ENCODE data around the gene TMPRSS13.
A peak's percentile ranks its signal among the peaks of the same experiment; 100 is the strongest.
"Not testable (repeated sequence)": the region's sequence is repeated elsewhere in the genome, so short reads cannot be mapped to it uniquely, and the experiment has no call there.

Gene TMPRSS13

DNA sequence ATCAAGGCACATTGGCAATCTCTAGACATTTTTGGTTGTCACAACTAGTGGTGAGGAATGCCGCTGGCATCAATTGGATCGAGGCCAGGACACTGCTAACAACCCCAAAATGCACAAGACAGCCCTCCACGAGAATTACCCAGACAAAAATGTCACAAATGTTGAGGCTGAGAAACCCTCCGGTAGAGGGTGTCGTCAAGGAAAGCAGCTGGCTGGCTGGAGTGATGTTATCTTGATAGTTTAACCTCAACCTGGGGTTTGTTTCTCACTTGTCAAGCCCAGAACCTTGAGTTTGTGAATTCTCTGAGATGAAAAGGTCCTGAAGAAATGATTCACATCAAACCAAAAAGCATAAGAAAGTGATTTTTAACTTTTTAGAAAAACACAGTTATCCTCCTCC lies 21.1 kb upstream of the TMPRSS13 start:
- peak; percentile 67 for DNase-seq

DNA sequence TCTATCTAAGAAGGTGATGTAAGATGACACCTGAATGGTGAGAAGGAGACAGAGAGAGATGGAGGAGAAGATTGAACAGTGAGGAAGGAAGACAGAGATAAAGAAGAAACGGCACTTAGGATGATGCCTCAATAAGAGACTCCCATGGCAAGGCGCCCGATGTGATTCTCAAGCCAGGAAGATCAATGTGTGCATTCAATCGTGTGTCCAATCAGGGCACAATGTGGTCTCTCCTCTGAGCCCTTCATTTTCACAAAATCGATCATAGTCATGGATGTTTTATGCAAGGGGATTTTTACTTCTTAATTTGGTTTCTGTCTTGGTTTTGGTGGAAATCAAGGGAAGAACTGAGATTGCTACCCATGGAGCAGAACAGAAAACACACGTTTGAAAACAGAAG lies 19.9 kb upstream of the TMPRSS13 start:
- DNase-seq: no peak

DNA sequence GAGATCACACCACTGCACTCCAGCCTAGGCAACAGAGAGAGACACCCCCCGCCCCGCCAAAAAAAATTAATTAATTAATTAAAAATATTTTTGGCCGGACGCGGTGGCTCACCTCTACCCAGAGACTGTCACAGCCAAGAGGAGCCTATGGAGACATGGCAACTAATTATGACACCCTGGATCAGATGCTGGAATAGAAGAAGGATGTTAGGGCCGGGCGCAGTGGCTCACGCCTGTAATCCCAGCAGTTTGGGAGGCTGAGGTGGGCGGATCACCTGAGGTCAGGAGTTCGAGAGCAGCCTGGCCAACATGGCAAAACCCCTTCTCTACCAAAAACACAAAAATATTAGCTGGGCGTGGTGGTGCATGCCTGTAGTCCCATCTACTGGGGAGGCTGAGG lies 19.3 kb upstream of the TMPRSS13 start:
- not testable (repeated sequence) for DNase-seq

DNA sequence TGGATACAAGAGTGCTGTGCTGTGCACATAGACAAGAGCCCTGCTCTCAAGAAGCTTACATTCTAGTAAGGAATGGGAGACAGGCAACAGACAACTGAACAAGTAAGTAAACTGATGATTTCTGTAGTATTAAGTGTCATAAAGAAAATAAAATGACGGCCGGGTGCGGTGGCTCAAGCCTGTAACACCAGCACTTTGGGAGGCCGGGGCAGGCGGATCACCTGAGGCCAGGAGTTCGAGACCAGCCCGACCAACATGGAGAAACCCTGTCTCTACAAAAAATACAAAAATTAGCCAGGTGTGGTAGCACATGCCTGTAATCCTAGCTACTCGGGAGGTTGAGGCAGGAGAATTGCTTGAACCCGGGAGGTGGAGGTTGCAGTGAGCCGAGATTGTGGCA lies 18.5 kb upstream of the TMPRSS13 start:
- DNase-seq: not testable (repeated sequence)

DNA sequence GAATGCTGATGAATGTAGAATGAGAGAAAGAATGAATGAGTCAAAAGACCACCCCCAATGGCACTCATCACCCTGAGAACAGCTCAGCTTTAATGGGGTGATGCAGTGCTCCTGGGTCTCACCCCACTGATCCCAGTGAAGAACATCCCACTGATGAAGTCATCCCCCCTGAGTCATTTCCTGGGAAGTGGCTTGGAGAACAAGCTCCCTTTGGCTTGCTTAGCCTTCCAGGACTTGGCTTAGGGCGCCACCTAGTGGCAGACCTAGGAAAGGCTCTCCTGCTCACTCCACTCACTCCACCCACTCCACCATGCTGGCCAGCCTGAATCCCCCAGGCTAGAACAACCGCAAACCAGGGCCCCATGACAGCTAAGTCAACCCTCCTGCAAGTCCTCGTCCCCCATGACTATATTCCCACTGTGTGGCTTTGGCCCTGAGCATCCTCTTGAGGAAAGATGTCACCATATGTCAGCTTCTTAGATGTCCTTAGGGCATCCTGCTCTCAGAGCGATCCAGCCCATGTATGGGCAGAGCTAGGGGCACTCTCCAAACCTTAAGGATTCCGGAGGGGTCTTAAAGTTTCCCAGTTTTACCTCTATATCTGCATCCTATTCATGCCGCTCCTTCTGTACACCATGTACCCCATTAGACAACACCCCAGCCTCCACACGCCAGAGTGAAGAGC lies 17.8 kb upstream of the TMPRSS13 start:
- peak; percentile 97 for DNase-seq

DNA sequence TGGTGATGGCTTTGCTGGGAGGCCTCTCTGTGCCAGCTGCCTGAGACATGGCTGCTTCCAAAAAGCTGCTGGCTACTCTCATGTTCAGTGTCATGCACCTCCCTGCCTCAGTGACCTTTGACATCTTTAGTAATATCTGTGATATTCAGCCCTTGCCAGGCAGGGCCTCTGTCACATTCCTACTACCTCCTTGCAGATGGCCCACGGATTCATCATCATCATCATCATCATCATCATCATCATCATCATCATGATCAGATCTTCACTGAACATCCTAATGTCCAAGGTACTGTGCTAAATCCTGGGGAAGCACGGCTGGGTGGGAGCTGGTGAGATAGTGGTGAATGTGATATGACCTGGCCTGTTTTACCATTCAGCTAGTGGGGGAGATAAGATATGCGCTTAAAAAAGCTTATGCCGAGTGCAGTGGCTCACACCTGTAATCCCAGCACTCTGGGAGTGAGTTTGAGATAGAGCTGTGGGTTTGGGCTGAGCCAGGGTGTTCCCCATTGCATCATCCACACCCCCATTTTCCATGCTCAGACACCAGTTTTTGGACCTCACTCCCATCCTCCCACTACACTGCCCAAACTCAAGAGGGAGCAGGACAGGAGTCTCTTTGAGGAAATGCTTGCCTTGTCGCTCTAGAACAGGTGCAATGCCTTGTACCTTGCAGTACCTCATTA lies 17.1 kb upstream of the TMPRSS13 start:
- DNase-seq: no peak

DNA sequence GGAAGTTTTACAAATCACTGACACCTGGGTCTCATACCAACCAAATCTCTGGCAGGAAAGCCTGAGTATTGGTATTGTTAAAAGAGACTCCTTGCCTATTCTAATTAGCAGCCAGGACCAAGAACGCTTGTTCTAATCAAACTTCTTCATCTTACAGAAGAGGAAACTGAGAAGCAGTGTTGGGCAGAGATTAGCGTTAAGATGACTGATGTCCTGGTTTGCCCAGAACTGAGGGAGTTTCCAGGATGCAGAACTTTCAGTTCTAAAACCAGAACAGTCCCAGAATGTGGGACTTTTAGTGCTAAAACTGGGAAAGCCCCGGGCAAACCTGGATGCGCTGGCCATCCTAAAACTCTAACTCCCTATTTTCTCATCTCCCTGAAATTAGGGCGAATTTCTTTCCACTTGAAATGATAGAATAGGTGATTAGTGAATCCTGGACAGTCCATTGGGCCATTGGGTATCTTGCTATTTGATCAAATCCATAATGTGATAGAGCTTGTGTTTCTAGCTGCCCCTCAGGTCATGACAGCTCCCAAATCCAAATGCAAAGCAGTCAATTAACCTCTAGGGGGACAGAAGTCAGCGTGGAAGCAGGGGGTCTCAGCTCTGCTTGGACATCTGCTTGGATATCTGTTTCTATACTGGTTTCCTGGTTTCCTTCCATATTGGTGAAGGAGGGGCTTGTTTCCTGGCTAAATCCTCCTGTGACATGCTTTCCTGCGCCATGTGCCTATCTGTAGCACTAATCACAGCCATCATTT lies 16.0 kb upstream of the TMPRSS13 start:
- DNase-seq: no peak

DNA sequence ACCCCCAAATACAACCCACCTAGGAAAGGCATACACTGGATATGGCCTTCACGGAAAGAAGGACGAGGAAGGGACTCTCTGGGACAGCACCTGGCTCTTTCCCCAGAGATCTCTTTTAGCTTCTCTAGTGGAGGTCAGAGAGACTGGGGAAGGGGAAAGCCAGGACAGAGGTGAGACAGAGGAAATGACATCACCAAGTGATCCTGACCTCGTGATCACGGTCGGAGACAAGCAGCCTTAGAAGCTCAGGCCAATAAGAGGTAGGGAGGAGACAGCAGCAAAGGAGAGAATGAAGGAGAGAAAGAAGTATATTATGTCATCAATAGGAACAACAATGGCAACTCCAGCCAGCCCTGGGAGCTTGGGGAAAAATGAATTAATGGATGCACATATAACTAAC lies 15.4 kb upstream of the TMPRSS13 start:
- DNase-seq: no peak

DNA sequence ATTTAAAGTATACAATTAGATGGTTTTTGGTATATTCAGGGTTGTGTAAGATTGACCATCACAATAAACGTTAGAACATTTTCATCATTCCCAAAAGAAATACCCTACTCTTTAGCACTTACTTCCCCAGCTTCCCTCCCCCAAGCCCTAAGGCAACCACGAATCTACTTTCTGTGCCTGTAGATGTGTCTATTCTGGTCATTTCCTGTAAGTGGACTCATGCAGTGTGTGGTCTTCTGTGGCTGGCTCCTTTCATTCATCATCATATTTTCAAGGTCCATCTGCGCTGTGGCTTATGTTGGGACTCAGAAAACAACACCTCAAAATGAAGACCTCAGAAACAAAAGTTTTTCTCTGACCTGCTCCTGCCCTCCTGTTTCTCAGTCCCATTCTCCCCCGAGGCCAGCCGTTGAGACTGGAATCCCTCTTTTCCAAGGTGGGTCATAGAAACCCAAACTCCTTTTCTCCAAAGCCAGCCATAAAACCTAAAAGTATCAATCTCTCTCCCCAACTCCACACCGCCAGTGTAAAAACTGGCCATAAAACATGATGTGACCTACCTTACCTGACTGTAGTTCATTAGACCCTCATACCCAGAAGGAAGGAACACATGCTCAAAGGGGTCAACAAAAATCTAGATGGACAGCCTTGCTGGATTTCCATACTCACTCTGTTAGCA lies 12.9 kb upstream of the TMPRSS13 start:
- DNase-seq: no peak

DNA sequence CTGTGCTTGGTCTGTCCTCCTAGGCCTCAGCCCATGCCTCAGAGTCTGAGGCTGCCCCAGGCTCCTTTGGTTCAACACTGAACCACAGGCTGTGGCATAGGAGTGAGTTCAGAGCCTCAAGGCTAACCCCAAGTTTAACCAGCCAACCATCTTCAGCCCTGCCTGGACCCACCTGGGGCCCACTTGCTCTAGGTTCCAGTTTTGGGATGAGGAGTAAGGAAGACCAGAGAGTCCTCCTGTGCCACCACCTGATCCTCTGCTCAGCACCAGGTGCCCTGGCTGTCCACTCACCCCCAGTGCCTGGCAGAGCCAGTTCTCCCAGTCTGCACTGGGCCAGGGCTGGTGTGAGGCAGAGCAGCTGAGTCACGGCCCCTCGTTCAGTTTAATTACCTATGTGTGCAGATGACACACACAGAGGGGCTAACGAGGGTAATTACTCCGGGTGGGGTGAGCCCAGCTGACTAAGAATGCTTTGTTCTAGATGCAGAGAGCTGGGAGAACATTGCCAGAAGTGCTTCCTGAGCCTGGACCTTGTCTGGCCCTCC lies 12.0 kb upstream of the TMPRSS13 start:
- peak; percentile 93 for DNase-seq

DNA sequence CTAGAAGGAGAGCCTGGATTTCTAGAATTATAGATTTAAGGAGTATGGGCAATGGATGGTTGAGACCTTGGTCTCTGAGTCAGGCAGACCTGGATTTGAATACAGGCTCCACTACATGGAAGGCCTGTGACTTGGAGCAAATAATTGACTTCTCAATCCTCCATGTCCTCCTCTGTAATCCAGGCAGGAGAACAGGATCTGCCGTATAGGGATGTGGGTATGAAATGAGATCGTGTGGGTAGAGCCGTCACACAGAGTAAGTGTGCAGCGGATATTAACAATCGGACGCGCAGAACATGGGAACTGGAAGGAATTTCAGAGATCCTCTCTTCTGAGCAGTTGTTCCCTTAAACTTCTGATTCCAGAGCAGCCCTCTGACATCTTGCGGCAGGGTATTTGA lies 11.5 kb upstream of the TMPRSS13 start:
- DNase-seq: no peak

DNA sequence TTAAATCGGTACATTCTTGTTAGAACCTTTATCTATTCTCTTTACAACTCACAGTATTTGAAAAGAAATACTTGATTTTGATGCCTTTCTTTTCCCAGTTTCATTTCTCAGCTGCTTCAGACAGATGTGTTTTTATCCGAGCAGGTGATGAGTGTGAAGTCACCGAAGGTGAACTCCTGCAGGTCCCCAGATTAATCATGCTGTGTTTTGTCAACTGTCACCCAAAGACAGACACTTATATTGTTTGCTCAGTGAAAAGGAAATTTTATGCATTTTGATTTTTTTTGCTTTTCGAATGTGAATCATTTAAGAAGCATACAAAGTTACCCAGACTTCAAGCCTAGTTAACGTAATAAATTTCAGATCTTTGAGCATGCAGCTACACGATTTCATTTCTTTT lies 7.8 kb upstream of the TMPRSS13 start:
- DNase-seq: no peak

DNA sequence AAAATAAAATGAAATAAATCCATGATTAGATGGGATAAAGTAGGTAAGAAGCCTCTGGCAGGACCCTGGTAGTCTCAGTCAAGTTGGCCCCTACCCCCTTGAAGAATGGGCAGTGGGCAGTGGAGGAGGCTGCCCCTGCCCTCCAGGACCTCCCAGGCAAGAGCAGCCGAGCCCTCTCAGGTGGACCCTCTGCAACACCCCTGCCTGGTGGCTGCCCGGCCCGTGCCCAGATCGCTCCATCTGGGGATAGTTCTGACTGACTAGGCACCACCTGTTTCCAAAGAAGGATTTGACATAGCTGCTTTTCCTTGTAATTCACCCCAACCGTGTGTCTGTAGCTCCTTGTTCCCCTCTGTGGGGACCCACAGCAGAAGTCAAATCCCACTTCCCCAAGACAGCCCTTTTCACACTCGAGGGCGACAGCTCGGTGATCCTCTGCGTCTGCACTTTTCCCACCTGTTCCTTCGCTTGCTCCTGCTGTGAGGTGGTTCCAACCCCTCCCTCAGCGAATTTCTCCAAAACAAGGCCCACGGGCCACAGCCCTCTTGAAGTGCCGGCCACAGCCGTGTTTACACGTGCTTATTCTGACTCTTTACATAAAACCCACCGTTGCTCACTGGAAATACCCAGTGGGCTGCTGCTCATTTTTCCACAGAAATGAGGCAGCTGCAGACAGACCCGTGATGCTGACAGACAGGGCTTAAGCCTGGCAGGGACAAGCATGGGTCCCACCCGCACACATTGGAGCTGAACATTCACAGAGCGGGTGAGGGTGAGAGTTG lies 5.5 kb upstream of the TMPRSS13 start:
- peak; percentile 42 for DNase-seq

DNA sequence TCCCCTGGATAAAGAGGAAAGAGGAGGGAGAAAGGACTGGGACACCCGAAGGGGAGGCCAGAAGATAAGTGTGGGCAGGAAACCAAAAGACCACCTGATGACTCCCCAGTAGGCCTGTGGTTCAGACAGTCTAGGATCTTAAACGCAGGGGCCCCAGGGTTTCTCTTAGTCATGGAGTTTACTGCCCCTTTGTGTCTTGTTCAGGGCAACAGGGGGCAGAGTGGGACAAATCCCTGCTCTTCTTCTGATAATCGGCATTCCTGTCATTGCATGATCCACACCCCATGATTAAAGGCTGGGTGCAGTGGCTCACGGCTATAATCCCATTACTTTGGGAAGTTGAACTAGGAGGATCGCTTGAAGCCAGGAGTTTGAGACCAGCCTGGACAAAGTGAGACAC lies 4.7 kb upstream of the TMPRSS13 start:
- DNase-seq: peak; percentile 63

DNA sequence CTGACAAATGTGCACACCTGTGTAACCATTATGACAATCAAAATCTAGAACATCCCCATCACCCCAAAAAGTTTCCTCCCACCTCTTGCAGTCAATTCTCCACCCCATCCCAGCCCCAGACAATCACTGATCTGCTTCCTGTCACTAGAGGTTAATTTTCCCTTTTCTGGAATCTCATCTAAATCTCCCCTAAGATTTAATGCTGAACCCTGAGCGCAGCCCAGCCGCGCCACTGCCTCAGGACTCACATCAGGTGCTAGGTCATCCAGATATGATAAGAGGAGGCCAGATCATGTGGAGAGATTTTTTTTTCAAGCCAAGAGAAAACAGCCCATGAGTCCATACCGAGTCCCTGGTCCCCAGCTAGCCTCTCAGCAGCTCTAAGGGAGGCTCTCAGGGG lies 4.3 kb upstream of the TMPRSS13 start:
- DNase-seq: no peak

DNA sequence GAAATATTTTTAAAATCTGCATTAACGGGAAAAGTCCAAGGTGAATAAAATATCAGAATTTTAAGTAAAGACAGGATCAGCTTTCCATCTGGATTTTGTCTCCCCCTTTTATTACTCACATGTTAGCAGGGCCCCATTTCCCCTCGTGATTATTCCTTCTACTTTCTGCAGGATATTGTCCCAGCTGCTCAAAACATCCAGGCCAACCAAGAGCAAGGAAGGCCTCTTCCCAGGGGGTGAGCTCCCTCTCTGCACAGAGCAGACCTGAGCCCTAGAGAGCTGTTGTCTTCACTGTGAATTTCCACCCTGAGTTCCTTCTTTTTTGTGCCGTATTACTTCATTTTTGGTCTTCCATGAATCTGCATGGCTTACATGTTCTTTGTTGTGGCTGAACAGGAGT lies 3.7 kb upstream of the TMPRSS13 start:
- DNase-seq: peak; percentile 40

DNA sequence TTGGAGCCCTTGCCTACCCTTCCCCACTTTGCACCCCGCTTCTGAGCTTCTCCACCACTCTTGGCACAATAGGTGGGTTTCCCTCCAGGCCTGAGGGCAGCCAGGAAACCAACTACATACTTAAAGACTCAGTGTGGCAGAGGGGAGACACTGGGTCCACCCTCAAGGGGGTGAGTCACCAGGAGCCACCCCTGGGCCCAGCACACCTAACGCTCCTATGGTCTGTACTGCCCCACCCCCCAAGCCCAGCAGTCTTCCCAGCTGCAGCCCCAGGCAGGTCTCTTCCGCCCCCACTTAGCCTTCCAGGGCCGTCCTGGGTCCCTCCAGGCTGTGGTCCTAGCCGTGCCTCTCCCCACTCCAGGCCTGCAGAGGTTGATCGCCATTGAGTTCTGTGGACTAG lies 3.2 kb upstream of the TMPRSS13 start:
- DNase-seq: peak; percentile 58

DNA sequence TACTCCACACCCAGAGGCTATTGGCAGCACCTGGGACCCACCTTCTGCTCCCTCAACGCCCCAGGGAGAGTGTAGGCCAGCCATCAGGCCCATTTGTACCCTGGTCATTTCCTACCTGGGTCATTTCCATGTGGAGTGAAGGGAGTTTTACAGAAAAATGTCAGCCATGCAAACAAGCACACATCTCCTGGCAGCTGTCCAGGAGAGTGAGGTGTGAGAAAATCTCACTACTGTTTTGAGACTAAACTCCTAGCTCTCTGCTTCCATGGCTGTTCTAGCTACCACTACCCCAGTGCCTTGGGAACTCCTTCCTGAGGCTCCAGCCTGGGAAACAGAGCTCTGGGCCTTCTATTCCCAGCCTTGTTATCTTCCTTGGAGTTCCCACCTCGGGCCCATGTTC lies 2.8 kb upstream of the TMPRSS13 start:
- no peak for DNase-seq

DNA sequence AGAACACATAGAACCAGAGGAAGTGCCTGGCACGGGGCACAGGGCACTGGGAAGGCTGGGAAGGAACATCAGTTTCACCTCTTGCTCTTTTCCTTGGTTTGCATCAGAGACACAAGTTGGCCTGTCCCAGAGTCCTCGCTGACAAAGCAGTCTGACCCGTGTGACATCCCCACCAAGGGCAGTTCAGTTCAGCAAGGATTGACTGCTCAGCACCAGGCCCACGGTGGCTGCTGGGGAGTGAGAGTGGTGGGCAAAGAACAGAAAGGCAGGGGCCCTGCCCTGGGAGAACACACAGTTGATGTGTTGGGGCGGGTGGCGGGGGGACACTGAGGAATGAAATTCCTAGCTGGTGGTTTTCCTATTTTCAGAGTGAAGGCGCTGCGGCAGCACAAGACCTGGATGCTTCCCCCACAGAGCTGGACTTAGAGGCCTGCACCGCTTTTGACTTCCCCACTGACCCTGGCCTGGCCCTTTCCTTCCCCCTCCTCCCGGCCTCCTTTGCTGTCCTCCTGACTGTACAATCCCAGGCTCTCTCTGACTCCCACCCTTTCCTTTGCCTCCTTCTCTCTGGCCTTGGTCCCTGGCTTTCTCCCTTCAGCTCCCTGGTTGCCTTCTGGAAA lies 2.2 kb upstream of the TMPRSS13 start:
- DNase-seq: no peak

DNA sequence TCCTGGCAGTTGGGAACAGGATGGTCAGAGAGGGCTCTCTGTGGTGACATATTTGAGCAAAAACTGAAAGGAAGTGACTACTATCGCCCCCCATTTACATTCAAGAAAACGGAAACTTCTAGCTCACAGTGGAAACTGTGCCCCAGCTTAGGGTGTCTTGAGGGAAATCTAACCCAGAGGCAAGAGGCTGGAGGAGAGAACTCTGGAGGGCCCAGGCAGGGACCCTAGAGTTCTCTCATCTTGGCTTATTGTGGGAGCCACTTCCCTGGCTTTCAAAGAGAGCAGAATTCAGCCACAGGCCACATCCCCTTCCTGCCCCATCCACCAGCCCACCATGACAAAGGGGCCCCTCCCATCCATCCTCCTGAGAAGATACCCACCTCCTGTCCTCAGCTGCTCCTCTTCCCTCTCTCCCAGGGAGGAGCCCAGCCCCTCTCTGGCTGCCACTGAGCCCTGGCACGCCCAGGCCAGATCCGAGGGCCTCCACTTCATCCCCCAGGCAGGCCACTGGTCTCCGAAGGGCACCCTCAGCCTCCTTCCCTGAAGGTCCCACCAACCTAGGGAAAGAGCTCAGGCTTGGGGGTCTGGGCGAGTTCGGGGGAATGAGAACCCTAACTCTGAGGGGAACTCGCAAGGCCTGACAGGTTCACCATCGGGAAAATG lies 1.6 kb upstream of the TMPRSS13 start:
- no peak for DNase-seq

DNA sequence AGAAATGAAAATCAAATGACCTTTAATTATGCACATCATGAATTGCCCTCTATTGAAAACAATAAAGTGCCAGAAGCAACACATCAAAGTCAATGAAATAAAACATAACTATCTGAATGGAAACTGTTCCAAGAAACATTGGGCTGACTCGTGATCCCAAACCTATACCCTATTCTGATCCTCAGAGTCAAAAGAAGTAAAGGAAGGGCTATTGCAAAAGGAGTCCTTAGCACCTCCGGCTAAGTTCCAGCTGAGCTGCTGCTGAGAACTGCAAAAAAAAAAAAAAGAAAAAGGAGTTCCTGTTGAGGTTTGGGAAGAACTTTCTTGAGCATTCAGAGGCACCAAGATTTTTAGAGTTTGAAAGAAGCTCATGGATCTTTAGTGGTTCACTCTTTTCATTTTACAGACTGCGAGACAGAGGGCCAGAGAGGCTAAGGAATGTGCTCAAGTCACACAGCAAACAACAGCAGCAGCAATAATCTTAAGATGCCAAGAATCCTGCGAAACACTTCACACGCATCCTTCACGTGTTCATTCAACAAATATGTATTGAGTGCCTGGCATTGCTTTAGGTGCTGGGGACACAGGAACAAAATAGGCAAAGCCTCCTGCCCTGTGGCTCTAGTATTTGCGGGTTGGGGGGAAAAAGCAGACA lies 841 bp upstream of the TMPRSS13 start:
- no peak for DNase-seq

All from islet precursor cell (in vitro differentiated cells).